GM13977 (cell line): ENCODE results near the gene ABCA1.

Experiments
- DNase-seq: peaks from one replicate; pipeline ENCODE4 v3.0.0; 2012; ENCODE audit warnings: low spot score
- in situ Hi-C: fragments of 300-500 bp; cut with MboI; formaldehyde crosslinking; loops from one replicate; pipeline ENCODE4 v1.12.0; 2022; ENCODE audit warnings: low sequenced_read_pairs, low pct_unique_long_range_greater_than_20kb, mixed read lengths, inconsistent platforms; ENCODE audit not compliant: unreplicated experiment
- TF ChIP-seq, protein P1 (sequence below): IDR thresholded peaks from 2 replicates; pipeline ENCODE4 v1.5.1; 2012; ENCODE audit warnings: mild to moderate bottlenecking, control low read depth; ENCODE audit not compliant: insufficient read depth; ENCODE audit errors: extremely low read depth, missing control alignments

ABCA1 gene

DNA sequence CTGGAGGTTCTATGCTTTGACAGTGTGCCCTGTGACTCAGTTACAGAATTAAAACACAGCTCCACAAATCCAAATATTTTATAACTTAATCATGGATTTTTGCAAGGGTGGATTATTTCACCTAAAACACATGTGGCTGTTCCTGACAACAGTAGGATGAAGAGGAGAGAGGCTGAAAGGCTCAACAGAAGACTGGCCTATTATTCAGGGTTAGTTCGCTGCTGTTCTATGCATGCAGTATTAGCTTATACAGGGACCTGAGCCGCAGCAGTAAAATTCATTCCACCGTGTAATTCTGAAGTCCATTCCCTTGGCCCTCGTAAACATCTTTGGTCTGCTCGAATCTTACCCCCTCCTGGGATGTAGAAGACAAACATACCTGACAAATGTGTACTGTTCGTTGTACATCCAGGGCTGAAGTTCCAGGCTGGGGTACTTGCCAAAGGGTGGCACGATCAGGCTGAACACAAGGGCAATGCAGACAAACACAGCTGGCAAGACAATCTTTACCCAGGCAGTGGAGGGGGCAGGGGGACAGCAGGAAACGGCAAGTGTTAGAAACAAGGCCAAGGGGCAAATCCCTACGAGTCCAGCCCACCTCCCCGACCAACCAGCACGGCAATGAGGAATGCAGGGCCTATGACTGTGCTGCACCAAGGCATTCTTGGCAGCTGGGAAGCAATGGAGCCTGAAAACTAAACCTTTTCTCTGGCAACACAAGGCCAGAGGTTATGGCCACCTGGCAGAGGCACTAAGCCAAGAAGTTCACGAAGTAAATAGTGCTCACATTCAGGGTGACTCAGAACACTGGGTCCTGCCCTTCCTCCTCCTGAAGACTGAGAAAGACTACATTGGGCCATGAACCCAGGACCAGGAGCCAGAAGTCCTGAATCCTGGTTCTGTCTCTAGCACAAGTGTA, 117.3 kb downstream of the ABCA1 start:
- in situ Hi-C loops, result no loop called here
- no peak for DNase-seq
- TF ChIP-seq, protein P1, sequence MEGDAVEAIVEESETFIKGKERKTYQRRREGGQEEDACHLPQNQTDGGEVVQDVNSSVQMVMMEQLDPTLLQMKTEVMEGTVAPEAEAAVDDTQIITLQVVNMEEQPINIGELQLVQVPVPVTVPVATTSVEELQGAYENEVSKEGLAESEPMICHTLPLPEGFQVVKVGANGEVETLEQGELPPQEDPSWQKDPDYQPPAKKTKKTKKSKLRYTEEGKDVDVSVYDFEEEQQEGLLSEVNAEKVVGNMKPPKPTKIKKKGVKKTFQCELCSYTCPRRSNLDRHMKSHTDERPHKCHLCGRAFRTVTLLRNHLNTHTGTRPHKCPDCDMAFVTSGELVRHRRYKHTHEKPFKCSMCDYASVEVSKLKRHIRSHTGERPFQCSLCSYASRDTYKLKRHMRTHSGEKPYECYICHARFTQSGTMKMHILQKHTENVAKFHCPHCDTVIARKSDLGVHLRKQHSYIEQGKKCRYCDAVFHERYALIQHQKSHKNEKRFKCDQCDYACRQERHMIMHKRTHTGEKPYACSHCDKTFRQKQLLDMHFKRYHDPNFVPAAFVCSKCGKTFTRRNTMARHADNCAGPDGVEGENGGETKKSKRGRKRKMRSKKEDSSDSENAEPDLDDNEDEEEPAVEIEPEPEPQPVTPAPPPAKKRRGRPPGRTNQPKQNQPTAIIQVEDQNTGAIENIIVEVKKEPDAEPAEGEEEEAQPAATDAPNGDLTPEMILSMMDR, result no peak

- DNase-seq, result no peak
- TF ChIP-seq, protein P1, result no peak
- in situ Hi-C loops, result no loop called here
Measured at GRCh38 chr9:104808035-104808614, 119.8 kb downstream of the ABCA1 start.

- TF ChIP-seq, protein P1, result no peak
- no peak for DNase-seq
Measured at GRCh38 chr9:104805441-104805840, 122.5 kb downstream of the ABCA1 start.

GRCh38 chr9:104802906-104803305, 125.0 kb downstream of the ABCA1 start:
- DNase-seq, result no peak
- in situ Hi-C loops, result no loop called here
- TF ChIP-seq, protein P1, result no peak

More at GRCh38 chr9:104805441-104805840, 122.5 kb downstream of the ABCA1 start:
- in situ Hi-C loops, result no loop called here

- TF ChIP-seq, protein P1, result no peak
- no peak for DNase-seq
- in situ Hi-C loops, result no loop called here
Measured at GRCh38 chr9:104802110-104802509, 125.8 kb downstream of the ABCA1 start.

- TF ChIP-seq, protein P1, result no peak
- in situ Hi-C loops, result no loop called here
- no peak for DNase-seq
Measured at GRCh38 chr9:104800068-104800785, 127.7 kb downstream of the ABCA1 start.
